Kidney epithelial cell (primary cell): ENCODE results near the gene FAM53B. TPM values are rescaled to one million over a fixed set of nuclear protein-coding genes. Genes with fewer than 3 reads are reported as not detected.

Source experiments
- DNase-seq: peaks from one replicate; pipeline ENCODE4 v3.0.0-alpha.2; 2010; ENCODE audit warnings: low read depth
- H3K27me3 ChIP-seq: 2 replicates; pipeline ENCODE4 v1.6.0; 2011; ENCODE audit warnings: low read length; ENCODE audit not compliant: control insufficient read depth, insufficient read depth
- H3K36me3 ChIP-seq: 2 replicates; pipeline ENCODE4 v1.5.1; 2011; ENCODE audit warnings: low read length; ENCODE audit not compliant: control insufficient read depth, insufficient read depth
- H3K4me3 ChIP-seq: 2 replicates; pipeline ENCODE4 v1.5.1; 2011; ENCODE audit warnings: low read depth, mild to moderate bottlenecking, control low read depth, low read length
- total RNA-seq: library from RNA; depleted of rRNA; stranded (reverse); fragments of >200 nt; gene quantifications from 2 replicates; pipeline ENCODE4 v1.2.3, GENCODE V29; 2015
- TF ChIP-seq, protein P1 (sequence below): IDR thresholded peaks from 2 replicates; pipeline ENCODE4 v1.5.1; 2011; ENCODE audit warnings: mild to moderate bottlenecking, moderate library complexity, low read length, control low read depth, inconsistent platforms; ENCODE audit not compliant: insufficient read depth, poor library complexity, severe bottlenecking

Gene FAM53B
- total RNA-seq, 1 donor from 2014 or later, result 16.1 TPM

DNA sequence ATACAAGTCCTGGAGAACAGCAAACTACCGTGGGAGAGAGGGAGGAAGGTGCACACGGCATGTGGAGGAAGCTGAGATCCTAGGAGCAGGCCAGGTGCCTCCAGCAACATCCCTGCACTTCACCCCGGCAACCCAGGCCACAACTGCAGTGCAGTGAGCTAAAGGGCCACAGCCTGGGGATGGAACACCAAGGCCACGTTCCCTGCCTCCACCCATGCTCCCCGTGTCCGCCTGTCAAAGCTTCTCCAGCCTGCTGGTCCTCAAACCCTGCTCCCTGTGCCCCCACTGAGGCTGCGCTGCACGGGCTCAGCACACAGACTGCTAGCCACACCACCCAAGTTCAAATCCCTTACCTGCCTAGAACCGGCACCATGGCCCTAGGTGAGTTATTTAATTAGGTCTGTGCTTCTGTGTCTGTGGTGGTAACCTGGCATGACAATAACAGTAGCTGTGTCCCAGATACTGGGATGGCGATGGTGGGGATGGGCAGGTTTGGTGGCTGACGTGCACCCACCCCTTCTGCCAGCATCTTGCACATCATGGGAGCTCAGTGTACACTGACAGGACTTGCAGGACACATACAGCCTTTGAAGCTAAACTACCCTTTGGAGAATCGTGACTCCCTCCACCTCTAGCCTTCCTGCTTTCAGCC lies 85.5 kb downstream of the FAM53B start:
- TF ChIP-seq, protein P1, sequence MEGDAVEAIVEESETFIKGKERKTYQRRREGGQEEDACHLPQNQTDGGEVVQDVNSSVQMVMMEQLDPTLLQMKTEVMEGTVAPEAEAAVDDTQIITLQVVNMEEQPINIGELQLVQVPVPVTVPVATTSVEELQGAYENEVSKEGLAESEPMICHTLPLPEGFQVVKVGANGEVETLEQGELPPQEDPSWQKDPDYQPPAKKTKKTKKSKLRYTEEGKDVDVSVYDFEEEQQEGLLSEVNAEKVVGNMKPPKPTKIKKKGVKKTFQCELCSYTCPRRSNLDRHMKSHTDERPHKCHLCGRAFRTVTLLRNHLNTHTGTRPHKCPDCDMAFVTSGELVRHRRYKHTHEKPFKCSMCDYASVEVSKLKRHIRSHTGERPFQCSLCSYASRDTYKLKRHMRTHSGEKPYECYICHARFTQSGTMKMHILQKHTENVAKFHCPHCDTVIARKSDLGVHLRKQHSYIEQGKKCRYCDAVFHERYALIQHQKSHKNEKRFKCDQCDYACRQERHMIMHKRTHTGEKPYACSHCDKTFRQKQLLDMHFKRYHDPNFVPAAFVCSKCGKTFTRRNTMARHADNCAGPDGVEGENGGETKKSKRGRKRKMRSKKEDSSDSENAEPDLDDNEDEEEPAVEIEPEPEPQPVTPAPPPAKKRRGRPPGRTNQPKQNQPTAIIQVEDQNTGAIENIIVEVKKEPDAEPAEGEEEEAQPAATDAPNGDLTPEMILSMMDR, result no peak
- no peak overlapping the region for H3K4me3 ChIP-seq
- H3K27me3 ChIP-seq, result no peaks in the 10 kb centered on the region
- no peak for DNase-seq
- H3K36me3 ChIP-seq, result no peaks in the 10 kb centered on the region

DNA sequence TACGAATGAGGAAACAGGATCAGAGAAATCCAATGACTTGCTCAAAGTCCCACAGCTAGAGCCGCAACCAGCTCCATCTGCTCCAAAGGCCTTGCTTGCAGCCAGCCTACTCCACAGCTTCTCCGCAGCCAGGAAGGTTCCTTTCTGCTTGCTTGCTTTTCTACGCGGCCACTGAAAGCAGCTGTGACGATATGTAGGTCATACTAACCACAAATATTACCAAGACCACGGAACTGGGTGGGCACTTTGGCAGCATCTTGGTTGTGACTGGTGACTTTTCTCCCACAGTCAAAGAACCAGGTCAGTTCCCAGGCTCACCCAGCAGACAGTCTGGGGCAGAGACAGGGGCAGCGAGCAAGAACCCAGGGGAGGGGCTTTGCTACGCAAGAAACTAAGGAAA lies 86.4 kb downstream of the FAM53B start:
- no peak for DNase-seq

DNA sequence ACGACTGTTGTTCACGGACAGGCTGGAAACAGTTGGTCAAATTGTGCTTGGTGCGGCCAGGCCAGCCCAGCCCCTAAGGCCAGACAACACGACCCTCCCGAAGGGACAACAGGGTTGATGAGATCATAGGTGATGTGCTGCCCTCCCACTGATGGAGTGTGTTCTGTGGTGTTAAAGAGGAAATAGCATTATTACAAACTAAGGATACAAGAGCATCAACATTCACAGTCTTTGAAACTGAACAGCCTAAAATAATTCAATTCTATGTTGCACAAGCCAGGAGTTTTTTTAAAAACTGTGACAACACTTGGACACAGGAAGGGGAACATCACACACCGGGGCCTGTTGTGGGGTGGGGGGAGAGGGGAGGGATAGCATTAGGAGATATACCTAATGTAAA lies 87.6 kb downstream of the FAM53B start:
- Histone ChIP-seq H3K36me3 (no peaks in the 10 kb centered on the region), H3K4me3 (no peak overlapping the region), H3K27me3 (no peaks in the 10 kb centered on the region)
- DNase-seq, result no peak
- TF ChIP-seq, protein P1, result no peak

More for the DNA sequence above, 86.4 kb downstream of the FAM53B start:
- TF ChIP-seq, protein P1, result no peak
- Histone ChIP-seq H3K36me3 (no peaks in the 10 kb centered on the region), H3K4me3 (no peak overlapping the region), H3K27me3 (no peaks in the 10 kb centered on the region)

DNA sequence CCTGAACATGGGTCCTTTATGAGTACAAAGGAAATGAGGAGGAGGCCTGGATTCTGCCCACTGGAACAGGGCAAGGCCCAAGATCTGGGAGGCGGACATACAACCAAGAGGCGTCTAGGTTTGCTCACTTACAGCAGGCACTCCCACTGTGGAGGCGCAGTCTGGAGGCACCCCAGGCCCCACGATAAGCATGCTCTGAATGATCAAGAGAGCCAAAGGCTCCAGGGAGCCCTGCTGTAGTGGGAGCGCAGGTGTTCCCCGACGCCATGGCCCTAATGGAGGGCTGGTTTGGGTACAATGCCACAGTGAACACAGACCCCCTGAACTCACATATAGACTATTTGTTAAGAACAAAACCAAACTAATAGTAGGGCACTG lies 88.1 kb downstream of the FAM53B start:
- TF ChIP-seq, protein P1, result no peak
- Histone ChIP-seq H3K36me3 (no peaks in the 10 kb centered on the region), H3K4me3 (no peak overlapping the region), H3K27me3 (no peaks in the 10 kb centered on the region)
- no peak for DNase-seq

DNA sequence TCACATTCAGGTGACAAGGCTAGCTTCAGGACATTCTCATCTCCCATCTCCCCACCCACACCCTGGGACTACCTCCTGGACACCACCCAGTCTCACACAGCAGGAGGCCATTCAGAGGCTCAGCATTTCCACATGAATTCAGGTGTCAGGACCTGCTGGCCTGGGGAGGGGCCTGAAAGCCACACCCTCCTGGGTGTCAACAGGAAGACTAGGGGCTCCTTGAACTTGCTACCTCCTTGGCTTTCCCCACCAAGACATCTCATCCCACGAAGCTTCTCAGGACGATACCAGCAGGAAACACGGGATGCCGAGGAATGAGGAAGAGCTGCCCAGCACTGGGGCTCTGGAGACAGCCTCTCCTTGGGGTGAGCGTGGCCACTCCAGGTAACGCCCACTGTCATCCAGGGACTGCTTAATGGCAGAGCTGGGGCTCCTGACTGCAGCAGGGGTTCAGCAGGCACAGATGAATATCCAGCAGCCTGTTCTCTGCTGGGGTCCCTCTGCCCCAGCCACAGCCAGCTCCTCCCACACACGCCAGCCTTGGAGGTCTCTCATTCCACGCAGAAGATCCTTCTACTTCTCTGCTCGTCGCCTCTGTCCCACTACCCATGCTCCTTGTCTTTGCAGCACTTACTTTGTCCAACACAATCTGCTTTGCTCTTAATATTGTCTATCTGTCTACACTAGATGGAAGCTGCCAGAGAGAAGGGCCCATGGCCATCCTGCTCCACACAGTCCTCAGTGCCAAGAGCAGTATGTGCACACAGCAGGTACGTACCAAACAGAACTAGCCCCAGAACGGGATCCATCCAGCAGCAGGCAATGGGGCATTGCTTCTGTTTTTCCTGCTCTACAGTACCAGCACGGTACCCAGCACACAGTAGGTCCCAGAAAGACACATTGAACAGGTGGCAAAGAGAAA lies 88.7 kb downstream of the FAM53B start:
- no peak overlapping the region for H3K4me3 ChIP-seq
- DNase-seq, result no peak
- H3K36me3 ChIP-seq, result no peaks in the 10 kb centered on the region

More for the DNA sequence above, 88.7 kb downstream of the FAM53B start:
- H3K27me3 ChIP-seq, result no peaks in the 10 kb centered on the region
- TF ChIP-seq, protein P1, result no peak
